Activated gamma-delta T cell treated with anti-CD3 and anti-CD28 coated beads, Interleukin-2, amount 50 U/mL, for 16 hours (primary cell): ENCODE results near the gene GPC3.

Experiments used
- DNase-seq: peaks from one replicate; pipeline ENCODE4 v3.0.0-alpha.2; 2020; ENCODE audit warnings: low read depth

GPC3 gene

DNA sequence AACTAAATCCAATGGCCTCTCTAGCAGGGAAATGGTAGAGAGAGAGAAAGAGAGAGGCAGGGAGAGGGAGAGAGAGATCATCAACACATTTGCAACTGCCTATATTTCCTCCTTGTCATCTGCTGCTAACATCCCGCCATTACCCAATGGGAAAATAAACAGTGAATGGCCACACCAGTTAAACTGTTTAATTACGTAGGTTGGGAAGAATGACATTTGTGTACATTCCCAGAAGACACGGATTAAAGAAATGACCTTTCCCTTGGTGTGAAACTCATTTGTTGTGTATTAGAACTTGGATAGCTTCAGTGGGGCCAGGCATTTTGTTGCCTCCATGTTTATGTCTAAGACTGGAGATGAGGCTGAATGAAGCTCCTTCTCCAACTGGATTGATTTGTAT lies 474.4 kb downstream of the GPC3 start:
- no peak for DNase-seq

- no peak for DNase-seq
Measured at GRCh38 chrX:133497356-133497755, 488.0 kb downstream of the GPC3 start.

DNA sequence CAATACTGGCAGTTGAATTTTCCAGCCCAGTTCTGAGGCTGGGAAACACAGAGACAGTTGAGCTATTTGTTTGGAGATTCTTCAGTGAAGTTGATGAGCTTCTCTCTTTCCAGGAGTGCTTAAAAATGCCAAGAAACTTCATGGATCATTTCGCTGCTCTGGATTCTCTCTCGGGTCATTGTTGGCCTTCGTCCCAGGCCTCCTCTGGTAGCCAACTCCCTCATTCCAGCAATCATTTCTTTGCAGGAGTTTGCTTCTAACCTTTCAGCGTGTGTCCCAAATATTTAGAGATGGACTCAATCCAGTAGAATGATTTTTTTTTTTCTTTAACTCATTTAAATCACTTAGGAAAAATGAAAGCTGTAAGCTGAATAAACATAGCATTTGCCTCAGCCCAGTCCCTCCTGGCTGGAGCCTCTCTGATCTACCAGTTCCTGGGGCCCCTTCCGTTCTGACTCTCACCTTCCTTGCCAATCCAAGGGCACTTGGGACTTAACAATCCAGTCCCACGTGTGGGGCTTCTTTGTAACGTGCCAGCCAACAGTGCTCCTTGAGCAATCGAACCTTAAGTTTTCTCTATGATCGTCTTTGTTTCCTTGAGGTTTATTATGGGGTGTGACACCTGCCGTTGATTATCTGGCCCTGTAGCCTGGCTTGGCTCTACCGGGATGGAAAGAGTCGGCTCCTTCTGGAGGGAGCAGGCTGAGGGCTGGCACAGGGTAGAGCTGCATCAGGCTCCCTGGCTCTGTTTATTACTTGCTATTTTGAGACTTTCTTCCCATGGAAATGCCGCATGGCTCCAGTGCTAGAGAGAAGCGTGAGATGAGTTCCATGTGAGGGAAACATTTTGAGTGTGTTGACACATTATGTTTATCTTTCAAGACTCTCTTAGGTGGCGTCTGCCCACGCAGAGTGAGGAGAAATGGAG lies 489.7 kb downstream of the GPC3 start:
- DNase-seq, result no peak

- no peak for DNase-seq
Measured at GRCh38 chrX:133493366-133493765, 492.0 kb downstream of the GPC3 start.

- DNase-seq, result no peak
Measured at GRCh38 chrX:133490955-133491354, 494.4 kb downstream of the GPC3 start.
